Measurements from ENCODE around the gene ANGPTL8. TPM values are rescaled to one million over a fixed set of nuclear protein-coding genes. Genes with fewer than 3 reads are reported as not detected.

The ANGPTL8 gene
- total and polyA plus RNA-seq, 2 of the 4 experiments (the other 2 are of a cell fraction), result not detected

GRCh38 chr19:11200015-11200574 lies 39.3 kb upstream of the ANGPTL8 start:
- no peaks in the 10 kb centered on the region for H3K9me3 ChIP-seq (ENCODE audit: control insufficient read depth, insufficient read depth, low read length)
- H2AK5ac ChIP-seq (ENCODE audit: low read depth, low read length), result no peak overlapping the region; the same call in 1 of the 2 replicates
- no peak overlapping the region for H3K4ac ChIP-seq (ENCODE audit: low read depth, low read length)
- BruUV-seq (replicated peaks), result no TSS peak
- H3K56ac ChIP-seq (ENCODE audit: extremely low read depth, insufficient read depth, low read length), result no peak overlapping the region
- intact Hi-C loops (cut with micrococcal nuclease) (no loop called here), in situ Hi-C loops (cut with MboI; ENCODE audit: low sequenced_read_pairs) (loop anchor here (5.0 to 10.0 kb wide), 3 partner anchors 68 to 263 kb away; no protein-coding TSS in a partner anchor), dilution Hi-C loops (cut with HindIII; ENCODE audit: low sequenced_read_pairs, unreplicated experiment) (no loop called here)
- no peaks in the 10 kb centered on the region for H3K27me3 ChIP-seq (ENCODE audit: control insufficient read depth, insufficient read depth, low read length)
- H4K91ac ChIP-seq (ENCODE audit: insufficient read depth, low read depth, low read length), result no peak overlapping the region
- peaks cover 16% of the 10 kb centered on the region for H3K9me1 ChIP-seq (ENCODE audit: insufficient read depth, low read length)
- no peak overlapping the region for H2BK20ac ChIP-seq (ENCODE audit: low read depth, low read length)
- peaks cover 5% of the 10 kb centered on the region; the same call in 1 of the 2 replicates for H4K20me1 ChIP-seq (ENCODE audit: insufficient read depth, low read length)
- H2BK5ac ChIP-seq (ENCODE audit: low read depth, low read length, poor library complexity, severe bottlenecking), result no peak overlapping the region
- POLR2A ChIA-PET (ENCODE audit: unreplicated experiment), result no interaction called here
- peaks cover 20% of the 10 kb centered on the region for H3K4me1 ChIP-seq (ENCODE audit: control insufficient read depth, insufficient read depth, low read length)
- peaks cover 24 to 43% of the 10 kb centered on the region in 2 experiments for H3K79me1 ChIP-seq (ENCODE audit: low read depth in 1 of 2, low read length in 2 of 2)
- CTCF ChIA-PET, result interaction anchor here (0.6 kb wide), 1 partner anchor 234 kb away, joined by 3 read pairs; no protein-coding TSS in a partner anchor
- H3K27ac ChIP-seq (ENCODE audit: insufficient read depth, low read length), result no peak overlapping the region
- H3K9ac ChIP-seq (ENCODE audit: low read depth, low read length), result no peak overlapping the region
- H3K18ac ChIP-seq (ENCODE audit: low read depth, low read length), result no peak overlapping the region
- no peak overlapping the region for H2AK9ac ChIP-seq (replicated peaks; ENCODE audit: low read depth, low read length, poor library complexity)
- no peak overlapping the region for H4K5ac ChIP-seq (ENCODE audit: low read depth, low read length)
- ATAC-seq (ENCODE audit: low read depth) (no peak), DNase-seq (no peak)
- no peak overlapping the region for H2AFZ ChIP-seq (replicated peaks; ENCODE audit: low read length, poor library complexity)
- H3K4me2 ChIP-seq (ENCODE audit: low read depth, low read length), result no peak overlapping the region
- no peak overlapping the region for H3K14ac ChIP-seq (replicated peaks; ENCODE audit: low read depth, low read length)
- no peak overlapping the region for H4K8ac ChIP-seq (ENCODE audit: low read depth in 2 of 2, low read length in 2 of 2)
- WGBS, 2 experiments (ENCODE audit: extremely low coverage in 2 of 2, insufficient read length in 1 of 2), result 79% methylated on average over 5 of the region's 15 CpGs; no CpG with 5 or more reads in 1 of the 2 experiments
- no peak overlapping the region for H2BK15ac ChIP-seq (ENCODE audit: low read depth, low read length)
- H2BK120ac ChIP-seq (ENCODE audit: low read depth, low read length), result no peak overlapping the region
- TF ChIP-seq, protein P1, sequence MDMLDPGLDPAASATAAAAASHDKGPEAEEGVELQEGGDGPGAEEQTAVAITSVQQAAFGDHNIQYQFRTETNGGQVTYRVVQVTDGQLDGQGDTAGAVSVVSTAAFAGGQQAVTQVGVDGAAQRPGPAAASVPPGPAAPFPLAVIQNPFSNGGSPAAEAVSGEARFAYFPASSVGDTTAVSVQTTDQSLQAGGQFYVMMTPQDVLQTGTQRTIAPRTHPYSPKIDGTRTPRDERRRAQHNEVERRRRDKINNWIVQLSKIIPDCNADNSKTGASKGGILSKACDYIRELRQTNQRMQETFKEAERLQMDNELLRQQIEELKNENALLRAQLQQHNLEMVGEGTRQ (IDR thresholded peaks at IDR 0.05; ENCODE audit: low read depth, low read length), result no peak
- TF ChIP-seq NFE2L2 (IDR thresholded peaks at IDR 0.05; ENCODE audit: low read depth, low read length), result no peak
- TF ChIP-seq SMC3 (IDR thresholded peaks at IDR 0.05; ENCODE audit: low read depth, low read length), result no peak
- TF ChIP-seq RFX5 (IDR thresholded peaks at IDR 0.05; ENCODE audit: low read depth, low read length), result no peak
- no peak for TF ChIP-seq RCOR1 (IDR thresholded peaks at IDR 0.05; ENCODE audit: insufficient replicate concordance, low read length)
- no peak for TF ChIP-seq POLR2A (IDR thresholded peaks at IDR 0.05; ENCODE audit: low read depth, low read length)
- TF ChIP-seq, protein P2, sequence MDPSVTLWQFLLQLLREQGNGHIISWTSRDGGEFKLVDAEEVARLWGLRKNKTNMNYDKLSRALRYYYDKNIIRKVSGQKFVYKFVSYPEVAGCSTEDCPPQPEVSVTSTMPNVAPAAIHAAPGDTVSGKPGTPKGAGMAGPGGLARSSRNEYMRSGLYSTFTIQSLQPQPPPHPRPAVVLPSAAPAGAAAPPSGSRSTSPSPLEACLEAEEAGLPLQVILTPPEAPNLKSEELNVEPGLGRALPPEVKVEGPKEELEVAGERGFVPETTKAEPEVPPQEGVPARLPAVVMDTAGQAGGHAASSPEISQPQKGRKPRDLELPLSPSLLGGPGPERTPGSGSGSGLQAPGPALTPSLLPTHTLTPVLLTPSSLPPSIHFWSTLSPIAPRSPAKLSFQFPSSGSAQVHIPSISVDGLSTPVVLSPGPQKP (IDR thresholded peaks at IDR 0.05; ENCODE audit: borderline replicate concordance, low read depth, low read length), result no peak
- no peak for TF ChIP-seq FOS (IDR thresholded peaks at IDR 0.05; ENCODE audit: low read depth, low read length)
- no peak for TF ChIP-seq MXI1 (IDR thresholded peaks at IDR 0.05; ENCODE audit: borderline replicate concordance, low read depth, low read length)
- TF ChIP-seq RAD21 (IDR thresholded peaks at IDR 0.05; ENCODE audit: low read length), result no peak
- no peak for TF ChIP-seq CHD1 (IDR thresholded peaks at IDR 0.05; ENCODE audit: low read depth, low read length)
- peaks cover 12% of the 10 kb centered on the region for H3K36me3 ChIP-seq (ENCODE audit: control insufficient read depth, insufficient read depth, low read length)
- H3K23ac ChIP-seq (ENCODE audit: low read depth, low read length), result no peak overlapping the region
- H3K4me3 ChIP-seq (ENCODE audit: insufficient read depth, low read depth, low read length), result no peak overlapping the region

Measured in IMR-90 (cell line).